ENCODE results near the gene TACC3.

TACC3 gene

DNA sequence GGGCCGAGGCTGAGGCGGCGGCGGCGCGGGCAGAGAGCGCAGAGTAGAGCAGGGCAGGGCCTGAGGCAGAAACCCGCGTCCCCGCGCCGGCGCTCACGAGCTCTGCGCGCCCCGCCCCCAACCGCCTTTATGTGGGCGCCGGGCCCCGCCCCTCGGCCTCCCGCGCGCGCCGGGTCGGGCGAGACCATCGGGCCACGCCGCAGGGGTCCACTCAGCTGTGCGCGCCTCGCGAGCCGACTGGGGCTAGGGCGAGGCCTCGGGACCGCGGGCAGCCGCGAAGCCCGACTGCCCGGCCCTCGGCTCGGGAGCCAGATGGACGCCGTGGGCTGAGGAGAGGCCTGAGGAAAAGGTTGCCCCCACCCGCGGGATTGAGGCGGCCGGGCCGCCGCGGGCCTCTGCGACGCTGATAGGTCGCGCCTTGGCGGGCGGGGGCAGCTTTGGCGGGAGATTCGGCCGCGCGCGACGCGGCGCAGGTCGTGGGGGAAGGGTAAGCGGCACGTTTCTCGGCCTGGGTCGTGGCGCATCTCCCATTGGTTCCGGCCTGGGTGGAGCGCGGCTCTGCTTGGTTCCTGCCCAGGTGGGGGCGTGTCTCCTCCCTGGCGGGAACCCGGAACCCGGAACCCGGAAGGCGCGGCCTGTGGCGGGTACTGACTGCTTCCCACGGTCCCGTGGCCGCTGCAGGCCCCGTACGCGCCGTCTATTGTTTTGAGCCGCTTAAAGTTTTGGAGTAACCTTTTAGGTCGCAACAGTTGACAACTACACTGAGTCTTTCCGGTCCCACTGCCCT lies 8.9 kb upstream of the TACC3 start, which contains the start of gene SLBP (continued):
- TF ChIP-seq, protein P1, sequence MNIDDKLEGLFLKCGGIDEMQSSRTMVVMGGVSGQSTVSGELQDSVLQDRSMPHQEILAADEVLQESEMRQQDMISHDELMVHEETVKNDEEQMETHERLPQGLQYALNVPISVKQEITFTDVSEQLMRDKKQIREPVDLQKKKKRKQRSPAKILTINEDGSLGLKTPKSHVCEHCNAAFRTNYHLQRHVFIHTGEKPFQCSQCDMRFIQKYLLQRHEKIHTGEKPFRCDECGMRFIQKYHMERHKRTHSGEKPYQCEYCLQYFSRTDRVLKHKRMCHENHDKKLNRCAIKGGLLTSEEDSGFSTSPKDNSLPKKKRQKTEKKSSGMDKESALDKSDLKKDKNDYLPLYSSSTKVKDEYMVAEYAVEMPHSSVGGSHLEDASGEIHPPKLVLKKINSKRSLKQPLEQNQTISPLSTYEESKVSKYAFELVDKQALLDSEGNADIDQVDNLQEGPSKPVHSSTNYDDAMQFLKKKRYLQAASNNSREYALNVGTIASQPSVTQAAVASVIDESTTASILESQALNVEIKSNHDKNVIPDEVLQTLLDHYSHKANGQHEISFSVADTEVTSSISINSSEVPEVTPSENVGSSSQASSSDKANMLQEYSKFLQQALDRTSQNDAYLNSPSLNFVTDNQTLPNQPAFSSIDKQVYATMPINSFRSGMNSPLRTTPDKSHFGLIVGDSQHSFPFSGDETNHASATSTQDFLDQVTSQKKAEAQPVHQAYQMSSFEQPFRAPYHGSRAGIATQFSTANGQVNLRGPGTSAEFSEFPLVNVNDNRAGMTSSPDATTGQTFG (tag by site-specific recombination; IDR thresholded peaks at IDR 0.05; ENCODE audit: borderline replicate concordance) = no peak
- TF ChIP-seq ZNF404 (tag by site-specific recombination; IDR thresholded peaks at IDR 0.05) (no peak), ZNF157 (tag by site-specific recombination; IDR thresholded peaks at IDR 0.05) (no peak), SP7 (tag by site-specific recombination; IDR thresholded peaks at IDR 0.05) (peak; percentile 72), ZNF544 (tag by site-specific recombination; IDR thresholded peaks at IDR 0.05) (no peak), PRDM1 (tag by site-specific recombination; IDR thresholded peaks at IDR 0.05) (no peak), FEZF1 (tag by site-specific recombination; IDR thresholded peaks at IDR 0.05) (no peak), GFI1B (tag by site-specific recombination; IDR thresholded peaks at IDR 0.05) (no peak), ZNF600 (tag by site-specific recombination; IDR thresholded peaks at IDR 0.05) (no peak), ZNF48 (tag by site-specific recombination; IDR thresholded peaks at IDR 0.05) (no peak), GLI4 (tag by site-specific recombination; IDR thresholded peaks at IDR 0.05) (no peak), ZNF830 (tag by site-specific recombination; IDR thresholded peaks at IDR 0.05; ENCODE audit: low read depth) (no peak), ZNF391 (tag by site-specific recombination; IDR thresholded peaks at IDR 0.05; ENCODE audit: borderline replicate concordance, low read depth) (peak; percentile 57; the same call in 1 of the 2 replicates), ZNF23 (tag by site-specific recombination; IDR thresholded peaks at IDR 0.05; ENCODE audit: borderline replicate concordance) (no peak), ZNF623 (tag by site-specific recombination; IDR thresholded peaks at IDR 0.05) (no peak), ZNF677 (tag by site-specific recombination; IDR thresholded peaks at IDR 0.05) (0 out of 2 replicates have a peak, but pooled peaks have one; percentile 7), ZNF701 (tag by site-specific recombination; IDR thresholded peaks at IDR 0.05) (no peak), ZNF585B (tag by site-specific recombination; IDR thresholded peaks at IDR 0.05) (no peak)
- TF ChIP-seq, protein P2, sequence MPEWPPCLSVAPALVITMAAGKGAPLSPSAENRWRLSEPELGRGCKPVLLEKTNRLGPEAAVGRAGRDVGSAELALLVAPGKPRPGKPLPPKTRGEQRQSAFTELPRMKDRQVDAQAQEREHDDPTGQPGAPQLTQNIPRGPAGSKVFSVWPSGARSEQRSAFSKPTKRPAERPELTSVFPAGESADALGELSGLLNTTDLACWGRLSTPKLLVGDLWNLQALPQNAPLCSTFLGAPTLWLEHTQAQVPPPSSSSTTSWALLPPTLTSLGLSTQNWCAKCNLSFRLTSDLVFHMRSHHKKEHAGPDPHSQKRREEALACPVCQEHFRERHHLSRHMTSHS (tag by site-specific recombination; IDR thresholded peaks at IDR 0.05) = no peak
- TF ChIP-seq, protein P3, sequence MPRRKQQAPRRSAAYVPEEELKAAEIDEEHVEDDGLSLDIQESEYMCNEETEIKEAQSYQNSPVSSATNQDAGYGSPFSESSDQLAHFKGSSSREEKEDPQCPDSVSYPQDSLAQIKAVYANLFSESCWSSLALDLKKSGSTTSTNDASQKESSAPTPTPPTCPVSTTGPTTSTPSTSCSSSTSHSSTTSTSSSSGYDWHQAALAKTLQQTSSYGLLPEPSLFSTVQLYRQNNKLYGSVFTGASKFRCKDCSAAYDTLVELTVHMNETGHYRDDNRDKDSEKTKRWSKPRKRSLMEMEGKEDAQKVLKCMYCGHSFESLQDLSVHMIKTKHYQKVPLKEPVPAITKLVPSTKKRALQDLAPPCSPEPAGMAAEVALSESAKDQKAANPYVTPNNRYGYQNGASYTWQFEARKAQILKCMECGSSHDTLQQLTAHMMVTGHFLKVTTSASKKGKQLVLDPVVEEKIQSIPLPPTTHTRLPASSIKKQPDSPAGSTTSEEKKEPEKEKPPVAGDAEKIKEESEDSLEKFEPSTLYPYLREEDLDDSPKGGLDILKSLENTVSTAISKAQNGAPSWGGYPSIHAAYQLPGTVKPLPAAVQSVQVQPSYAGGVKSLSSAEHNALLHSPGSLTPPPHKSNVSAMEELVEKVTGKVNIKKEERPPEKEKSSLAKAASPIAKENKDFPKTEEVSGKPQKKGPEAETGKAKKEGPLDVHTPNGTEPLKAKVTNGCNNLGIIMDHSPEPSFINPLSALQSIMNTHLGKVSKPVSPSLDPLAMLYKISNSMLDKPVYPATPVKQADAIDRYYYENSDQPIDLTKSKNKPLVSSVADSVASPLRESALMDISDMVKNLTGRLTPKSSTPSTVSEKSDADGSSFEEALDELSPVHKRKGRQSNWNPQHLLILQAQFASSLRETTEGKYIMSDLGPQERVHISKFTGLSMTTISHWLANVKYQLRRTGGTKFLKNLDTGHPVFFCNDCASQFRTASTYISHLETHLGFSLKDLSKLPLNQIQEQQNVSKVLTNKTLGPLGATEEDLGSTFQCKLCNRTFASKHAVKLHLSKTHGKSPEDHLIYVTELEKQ (tag by site-specific recombination; IDR thresholded peaks at IDR 0.05; ENCODE audit: borderline replicate concordance) = no peak; the same call in 1 of the 2 replicates
- TF ChIP-seq, protein P4, sequence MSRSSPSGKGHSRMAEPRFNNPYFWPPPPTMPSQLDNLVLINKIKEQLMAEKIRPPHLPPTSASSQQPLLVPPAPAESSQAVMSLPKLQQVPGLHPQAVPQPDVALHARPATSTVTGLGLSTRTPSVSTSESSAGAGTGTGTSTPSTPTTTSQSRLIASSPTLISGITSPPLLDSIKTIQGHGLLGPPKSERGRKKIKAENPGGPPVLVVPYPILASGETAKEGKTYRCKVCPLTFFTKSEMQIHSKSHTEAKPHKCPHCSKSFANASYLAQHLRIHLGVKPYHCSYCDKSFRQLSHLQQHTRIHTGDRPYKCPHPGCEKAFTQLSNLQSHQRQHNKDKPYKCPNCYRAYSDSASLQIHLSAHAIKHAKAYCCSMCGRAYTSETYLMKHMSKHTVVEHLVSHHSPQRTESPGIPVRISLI (tag by site-specific recombination; IDR thresholded peaks at IDR 0.05) = no peak
- TF ChIP-seq, protein P5, sequence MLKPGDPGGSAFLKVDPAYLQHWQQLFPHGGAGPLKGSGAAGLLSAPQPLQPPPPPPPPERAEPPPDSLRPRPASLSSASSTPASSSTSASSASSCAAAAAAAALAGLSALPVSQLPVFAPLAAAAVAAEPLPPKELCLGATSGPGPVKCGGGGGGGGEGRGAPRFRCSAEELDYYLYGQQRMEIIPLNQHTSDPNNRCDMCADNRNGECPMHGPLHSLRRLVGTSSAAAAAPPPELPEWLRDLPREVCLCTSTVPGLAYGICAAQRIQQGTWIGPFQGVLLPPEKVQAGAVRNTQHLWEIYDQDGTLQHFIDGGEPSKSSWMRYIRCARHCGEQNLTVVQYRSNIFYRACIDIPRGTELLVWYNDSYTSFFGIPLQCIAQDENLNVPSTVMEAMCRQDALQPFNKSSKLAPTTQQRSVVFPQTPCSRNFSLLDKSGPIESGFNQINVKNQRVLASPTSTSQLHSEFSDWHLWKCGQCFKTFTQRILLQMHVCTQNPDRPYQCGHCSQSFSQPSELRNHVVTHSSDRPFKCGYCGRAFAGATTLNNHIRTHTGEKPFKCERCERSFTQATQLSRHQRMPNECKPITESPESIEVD (tag by site-specific recombination; IDR thresholded peaks at IDR 0.05) = no peak
- TF ChIP-seq, protein P6, sequence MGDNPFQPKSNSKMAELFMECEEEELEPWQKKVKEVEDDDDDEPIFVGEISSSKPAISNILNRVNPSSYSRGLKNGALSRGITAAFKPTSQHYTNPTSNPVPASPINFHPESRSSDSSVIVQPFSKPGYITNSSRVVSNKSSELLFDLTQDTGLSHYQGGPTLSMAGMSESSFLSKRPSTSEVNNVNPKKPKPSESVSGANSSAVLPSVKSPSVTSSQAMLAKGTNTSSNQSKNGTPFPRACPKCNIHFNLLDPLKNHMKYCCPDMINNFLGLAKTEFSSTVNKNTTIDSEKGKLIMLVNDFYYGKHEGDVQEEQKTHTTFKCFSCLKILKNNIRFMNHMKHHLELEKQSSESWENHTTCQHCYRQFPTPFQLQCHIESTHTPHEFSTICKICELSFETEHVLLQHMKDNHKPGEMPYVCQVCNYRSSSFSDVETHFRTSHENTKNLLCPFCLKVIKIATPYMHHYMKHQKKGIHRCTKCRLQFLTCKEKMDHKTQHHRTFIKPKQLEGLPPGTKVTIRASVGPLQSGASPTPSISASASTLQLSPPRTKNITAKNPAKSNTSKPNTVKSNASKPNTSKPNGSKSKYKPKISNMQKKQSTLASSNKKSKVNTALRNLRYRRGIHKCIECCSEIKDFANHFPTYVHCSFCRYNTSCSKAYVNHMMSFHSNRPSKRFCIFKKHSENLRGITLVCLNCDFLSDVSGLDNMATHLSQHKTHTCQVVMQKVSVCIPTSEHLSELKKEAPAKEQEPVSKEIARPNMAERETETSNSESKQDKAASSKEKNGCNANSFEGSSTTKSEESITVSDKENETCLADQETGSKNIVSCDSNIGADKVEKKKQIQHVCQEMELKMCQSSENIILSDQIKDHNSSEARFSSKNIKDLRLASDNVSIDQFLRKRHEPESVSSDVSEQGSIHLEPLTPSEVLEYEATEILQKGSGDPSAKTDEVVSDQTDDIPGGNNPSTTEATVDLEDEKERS (tag by site-specific recombination; IDR thresholded peaks at IDR 0.05) = no peak
- TF ChIP-seq, protein P7, sequence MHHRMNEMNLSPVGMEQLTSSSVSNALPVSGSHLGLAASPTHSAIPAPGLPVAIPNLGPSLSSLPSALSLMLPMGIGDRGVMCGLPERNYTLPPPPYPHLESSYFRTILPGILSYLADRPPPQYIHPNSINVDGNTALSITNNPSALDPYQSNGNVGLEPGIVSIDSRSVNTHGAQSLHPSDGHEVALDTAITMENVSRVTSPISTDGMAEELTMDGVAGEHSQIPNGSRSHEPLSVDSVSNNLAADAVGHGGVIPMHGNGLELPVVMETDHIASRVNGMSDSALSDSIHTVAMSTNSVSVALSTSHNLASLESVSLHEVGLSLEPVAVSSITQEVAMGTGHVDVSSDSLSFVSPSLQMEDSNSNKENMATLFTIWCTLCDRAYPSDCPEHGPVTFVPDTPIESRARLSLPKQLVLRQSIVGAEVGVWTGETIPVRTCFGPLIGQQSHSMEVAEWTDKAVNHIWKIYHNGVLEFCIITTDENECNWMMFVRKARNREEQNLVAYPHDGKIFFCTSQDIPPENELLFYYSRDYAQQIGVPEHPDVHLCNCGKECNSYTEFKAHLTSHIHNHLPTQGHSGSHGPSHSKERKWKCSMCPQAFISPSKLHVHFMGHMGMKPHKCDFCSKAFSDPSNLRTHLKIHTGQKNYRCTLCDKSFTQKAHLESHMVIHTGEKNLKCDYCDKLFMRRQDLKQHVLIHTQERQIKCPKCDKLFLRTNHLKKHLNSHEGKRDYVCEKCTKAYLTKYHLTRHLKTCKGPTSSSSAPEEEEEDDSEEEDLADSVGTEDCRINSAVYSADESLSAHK (tag by site-specific recombination; IDR thresholded peaks at IDR 0.05) = no peak

Measured in HEK293 (cell line).